GM18951 (cell line): ENCODE data around the gene NEU2.
"Not testable (repeated sequence)": the region's sequence is repeated elsewhere in the genome, so short reads cannot be mapped to it uniquely, and the experiment has no call there.

Source experiments
- POLR2A ChIP-seq: IDR thresholded peaks from 4 replicates; pipeline ENCODE4 v1.6.1; 2011; ENCODE audit warnings: mild to moderate bottlenecking; ENCODE audit not compliant: insufficient read length, insufficient read depth; ENCODE audit errors: extremely low read depth
- in situ Hi-C: fragments of 300-500 bp; cut with MboI; formaldehyde crosslinking; loops from one replicate; pipeline ENCODE4 v1.12.0; 2022; ENCODE audit warnings: low sequenced_read_pairs, mixed read lengths, inconsistent platforms; ENCODE audit not compliant: unreplicated experiment

Gene NEU2

GRCh38 chr2:233013650-233014049, 18.8 kb upstream of the NEU2 start:
- in situ Hi-C loops: no loop called here
- no peak for TF ChIP-seq POLR2A

GRCh38 chr2:233015019-233015645, 17.3 kb upstream of the NEU2 start:
- in situ Hi-C loops: no loop called here

GRCh38 chr2:233017947-233018346, 14.5 kb upstream of the NEU2 start:
- TF ChIP-seq POLR2A: no peak
- in situ Hi-C loops: no loop called here

More at GRCh38 chr2:233015019-233015645, 17.3 kb upstream of the NEU2 start:
- no peak for TF ChIP-seq POLR2A

- in situ Hi-C loops: not testable (repeated sequence)
Measured at GRCh38 chr2:233019610-233020009, 12.9 kb upstream of the NEU2 start.

GRCh38 chr2:233020454-233020853, 12.0 kb upstream of the NEU2 start:
- in situ Hi-C loops: no loop called here
- TF ChIP-seq POLR2A: no peak

GRCh38 chr2:233021771-233022170, 10.7 kb upstream of the NEU2 start:
- in situ Hi-C loops: no loop called here

GRCh38 chr2:233022561-233022960, 9.9 kb upstream of the NEU2 start:
- in situ Hi-C loops: no loop called here
- TF ChIP-seq POLR2A: no peak

More at GRCh38 chr2:233021771-233022170, 10.7 kb upstream of the NEU2 start:
- TF ChIP-seq POLR2A: no peak

- TF ChIP-seq POLR2A: no peak
- in situ Hi-C loops: no loop called here
Measured at GRCh38 chr2:233023007-233023760, 9.3 kb upstream of the NEU2 start.

- no peak for TF ChIP-seq POLR2A
- in situ Hi-C loops: no loop called here
Measured at GRCh38 chr2:233023761-233024410, 8.6 kb upstream of the NEU2 start.

- no peak for TF ChIP-seq POLR2A
- in situ Hi-C loops: loop anchor here (25.0 kb wide), 1 partner anchor 413 kb away; no protein-coding TSS in a partner anchor
Measured at GRCh38 chr2:233025706-233026105, 6.8 kb upstream of the NEU2 start.

GRCh38 chr2:233026198-233026813, 6.2 kb upstream of the NEU2 start:
- TF ChIP-seq POLR2A: no peak
- in situ Hi-C loops: loop anchor here (25.0 kb wide), 1 partner anchor 414 kb away; no protein-coding TSS in a partner anchor

GRCh38 chr2:233029321-233029720, 3.2 kb upstream of the NEU2 start:
- TF ChIP-seq POLR2A: no peak
- in situ Hi-C loops: loop anchor here (25.0 kb wide), 1 partner anchor 417 kb away; no protein-coding TSS in a partner anchor
